Activated CD8-positive, alpha-beta memory T cell treated with anti-CD3 and anti-CD28 coated beads, Interleukin-2, amount 50 U/mL, for 48 hours (primary cell): ENCODE measurements around the gene HSPD1.
A peak's percentile ranks its signal among the peaks of the same experiment; 100 is the strongest.
"Not testable (repeated sequence)": the region's sequence is repeated elsewhere in the genome, so short reads cannot be mapped to it uniquely, and the experiment has no call there.

ENCODE experiments used
- DNase-seq: peaks from one replicate; pipeline ENCODE4 v3.0.0-alpha.2; 2020

Gene HSPD1

GRCh38 chr2:197495433-197496134 lies 4.1 kb downstream of the HSPD1 start:
- no peak for DNase-seq

GRCh38 chr2:197487385-197487784 lies 12.3 kb downstream of the HSPD1 start:
- DNase-seq = no peak

- no peak for DNase-seq
These were observed 13.5 kb downstream of the HSPD1 start for GRCh38 chr2:197486175-197486574.

GRCh38 chr2:197484248-197484647 lies 15.4 kb downstream of the HSPD1 start:
- not testable (repeated sequence) for DNase-seq

GRCh38 chr2:197480165-197481036 lies 19.2 kb downstream of the HSPD1 start:
- no peak for DNase-seq

- no peak for DNase-seq
These were observed 21.8 kb downstream of the HSPD1 start for GRCh38 chr2:197477797-197478196.

- DNase-seq = no peak
These were observed 27.5 kb downstream of the HSPD1 start for GRCh38 chr2:197472166-197472565.

- no peak for DNase-seq
These were observed 35.5 kb downstream of the HSPD1 start for GRCh38 chr2:197464175-197464574.

GRCh38 chr2:197461057-197461456 lies 38.6 kb downstream of the HSPD1 start:
- DNase-seq = no peak

- DNase-seq = no peak
These were observed 39.0 kb downstream of the HSPD1 start for GRCh38 chr2:197460649-197461048.

- no peak for DNase-seq
These were observed 44.2 kb downstream of the HSPD1 start for GRCh38 chr2:197455428-197455827.

GRCh38 chr2:197454923-197455322 lies 44.7 kb downstream of the HSPD1 start:
- DNase-seq = no peak

- DNase-seq = no peak
These were observed 45.7 kb downstream of the HSPD1 start for GRCh38 chr2:197453914-197454398.

- DNase-seq = peak; percentile 96
These were observed 46.3 kb downstream of the HSPD1 start, which contains the start of gene COQ10B for GRCh38 chr2:197453123-197453913. Gene COQ10B (plus strand): TSS chr2:197453552. CDS start chr2:197453561, 9 bp downstream.

GRCh38 chr2:197452754-197453122 lies 46.9 kb downstream of the HSPD1 start:
- no peak for DNase-seq

- DNase-seq = not testable (repeated sequence)
These were observed 48.7 kb downstream of the HSPD1 start for GRCh38 chr2:197450935-197451358.

- DNase-seq = no peak
These were observed 49.2 kb downstream of the HSPD1 start for GRCh38 chr2:197450465-197450864.

- no peak for DNase-seq
These were observed 52.8 kb downstream of the HSPD1 start for GRCh38 chr2:197446844-197447243.

GRCh38 chr2:197445746-197446145 lies 53.9 kb downstream of the HSPD1 start:
- no peak for DNase-seq

- no peak for DNase-seq
These were observed 56.8 kb downstream of the HSPD1 start for GRCh38 chr2:197442857-197443256.

- DNase-seq = no peak
These were observed 62.3 kb downstream of the HSPD1 start for GRCh38 chr2:197437380-197437779.
